ENCODE data around the gene CYB5R3. TPM values are rescaled to one million over a fixed set of nuclear protein-coding genes. Genes with fewer than 3 reads are reported as not detected.

The CYB5R3 gene
- total and polyA plus RNA-seq, 2 donors (not counting 1 experiment from before 2014, with no cell fraction given), result 82.1 to 298 TPM

DNA sequence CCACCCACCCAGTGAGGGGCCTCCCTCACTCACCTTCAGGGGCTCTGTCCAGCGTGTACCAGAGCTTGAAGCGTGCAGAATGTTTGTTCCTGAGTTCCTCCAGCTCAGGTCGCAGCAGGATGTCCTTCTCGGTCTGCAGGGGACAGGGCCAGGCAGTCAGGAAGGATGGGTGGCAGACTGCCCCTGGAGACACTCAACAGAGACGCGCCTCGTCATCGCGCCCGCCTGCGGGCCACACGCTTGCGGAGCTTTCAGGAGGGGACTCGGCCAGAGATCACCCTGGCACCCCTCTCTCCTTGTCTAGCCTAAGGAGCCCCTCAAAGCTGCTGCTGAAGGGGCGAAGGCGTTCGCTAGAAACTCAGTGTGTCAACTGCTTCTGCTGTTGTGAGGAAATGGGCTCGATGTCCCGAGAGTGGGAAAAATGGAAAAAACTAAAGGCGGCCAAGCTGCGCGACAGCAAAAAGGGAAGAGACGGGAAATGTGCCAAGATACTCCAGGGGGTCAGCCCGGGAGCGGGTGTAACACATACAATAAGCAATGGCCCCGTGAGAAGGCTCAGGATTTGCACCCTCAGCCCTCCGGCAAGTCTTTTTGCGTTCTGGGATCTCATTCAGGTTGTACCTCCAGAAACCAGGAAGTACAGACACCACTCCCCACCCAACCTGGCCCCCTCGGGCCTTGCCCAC lies 25.3 kb downstream of the CYB5R3 start:
- Histone ChIP-seq H3K4me1 (ENCODE audit: control insufficient read depth, extremely low read depth, insufficient read depth, low read length) (peaks cover 8% of the 10 kb centered on the region), H3K27me3 (ENCODE audit: control insufficient read depth, insufficient read depth, low read length) (no peaks in the 10 kb centered on the region), H3K9me3 (ENCODE audit: control insufficient read depth, insufficient read depth, low read depth, low read length) (no peaks in the 10 kb centered on the region), H4K20me1 (ENCODE audit: control insufficient read depth, extremely low read depth, insufficient read depth, low read length) (no peaks in the 10 kb centered on the region), H3K79me2 (ENCODE audit: control insufficient read depth, insufficient read depth, low read length) (no peaks in the 10 kb centered on the region), H2AFZ (ENCODE audit: low read length) (no peak overlapping the region), H3K4me2 (ENCODE audit: extremely low read depth, insufficient read depth, low read length) (no peak overlapping the region), H3K36me3 (ENCODE audit: control insufficient read depth, insufficient read depth, low read length) (peaks cover 43% of the 10 kb centered on the region), H3K9ac (ENCODE audit: insufficient read depth, low read length) (no peak overlapping the region), H3K27ac (ENCODE audit: insufficient read depth, low read length) (no peak overlapping the region), H3K4me3 (replicated peaks in 1 of 4; ENCODE audit: control extremely low read depth in 1 of 4, insufficient read depth in 1 of 4, low read depth in 3 of 4, low read length in 4 of 4) (no peak overlapping the region)
- TF ChIP-seq, protein P1, sequence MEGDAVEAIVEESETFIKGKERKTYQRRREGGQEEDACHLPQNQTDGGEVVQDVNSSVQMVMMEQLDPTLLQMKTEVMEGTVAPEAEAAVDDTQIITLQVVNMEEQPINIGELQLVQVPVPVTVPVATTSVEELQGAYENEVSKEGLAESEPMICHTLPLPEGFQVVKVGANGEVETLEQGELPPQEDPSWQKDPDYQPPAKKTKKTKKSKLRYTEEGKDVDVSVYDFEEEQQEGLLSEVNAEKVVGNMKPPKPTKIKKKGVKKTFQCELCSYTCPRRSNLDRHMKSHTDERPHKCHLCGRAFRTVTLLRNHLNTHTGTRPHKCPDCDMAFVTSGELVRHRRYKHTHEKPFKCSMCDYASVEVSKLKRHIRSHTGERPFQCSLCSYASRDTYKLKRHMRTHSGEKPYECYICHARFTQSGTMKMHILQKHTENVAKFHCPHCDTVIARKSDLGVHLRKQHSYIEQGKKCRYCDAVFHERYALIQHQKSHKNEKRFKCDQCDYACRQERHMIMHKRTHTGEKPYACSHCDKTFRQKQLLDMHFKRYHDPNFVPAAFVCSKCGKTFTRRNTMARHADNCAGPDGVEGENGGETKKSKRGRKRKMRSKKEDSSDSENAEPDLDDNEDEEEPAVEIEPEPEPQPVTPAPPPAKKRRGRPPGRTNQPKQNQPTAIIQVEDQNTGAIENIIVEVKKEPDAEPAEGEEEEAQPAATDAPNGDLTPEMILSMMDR (conservative IDR thresholded peaks at IDR 0.05 in 1 of 2, IDR thresholded peaks at IDR 0.05 in 1 of 2; ENCODE audit: low read depth in 1 of 2, low read length in 2 of 2), result no peak
- TF ChIP-seq EZH2 (IDR thresholded peaks at IDR 0.05; ENCODE audit: low read length, missing control alignments), result no peak
- DNase-seq (ENCODE audit: low read depth in 2 of 2), result no peak

DNA sequence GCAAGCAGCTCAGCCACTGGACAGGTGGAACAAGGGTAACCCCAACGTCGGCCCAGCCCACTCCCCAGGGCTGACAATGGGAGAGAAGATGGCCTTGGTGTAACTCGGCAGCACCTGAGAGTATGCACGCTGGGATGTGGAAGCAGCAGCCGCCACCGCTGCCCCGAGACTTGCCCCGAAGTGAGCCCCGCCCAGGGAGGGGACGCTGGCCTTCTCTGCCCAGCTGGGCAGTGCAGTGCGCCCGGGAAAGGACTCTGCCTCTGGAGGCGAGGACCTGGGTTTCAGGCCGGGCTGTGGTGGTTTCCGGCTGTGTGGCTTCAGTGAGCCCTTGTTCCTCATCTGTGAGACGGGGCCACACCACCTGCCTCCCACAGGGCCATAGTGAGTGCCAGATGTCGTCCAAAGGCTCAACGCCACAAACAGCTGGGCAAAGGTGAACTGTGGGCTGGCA lies 25.9 kb downstream of the CYB5R3 start:
- Histone ChIP-seq H4K20me1 (ENCODE audit: control insufficient read depth, extremely low read depth, insufficient read depth, low read length) (no peaks in the 10 kb centered on the region), H3K27me3 (ENCODE audit: control insufficient read depth, insufficient read depth, low read length) (no peaks in the 10 kb centered on the region), H3K27ac (ENCODE audit: insufficient read depth, low read length) (no peak overlapping the region), H3K9me3 (ENCODE audit: control insufficient read depth, insufficient read depth, low read depth, low read length) (no peaks in the 10 kb centered on the region), H2AFZ (ENCODE audit: low read length) (no peak overlapping the region), H3K36me3 (ENCODE audit: control insufficient read depth, insufficient read depth, low read length) (peaks cover 41% of the 10 kb centered on the region), H3K4me2 (ENCODE audit: extremely low read depth, insufficient read depth, low read length) (no peak overlapping the region), H3K4me3 (replicated peaks in 1 of 4; ENCODE audit: control extremely low read depth in 1 of 4, insufficient read depth in 1 of 4, low read depth in 3 of 4, low read length in 4 of 4) (no peak overlapping the region), H3K4me1 (ENCODE audit: control insufficient read depth, extremely low read depth, insufficient read depth, low read length) (peaks cover 8% of the 10 kb centered on the region), H3K79me2 (ENCODE audit: control insufficient read depth, insufficient read depth, low read length) (no peaks in the 10 kb centered on the region), H3K9ac (ENCODE audit: insufficient read depth, low read length) (no peak overlapping the region)
- no peak for DNase-seq (ENCODE audit: low read depth in 2 of 2)
- TF ChIP-seq, protein P1 (conservative IDR thresholded peaks at IDR 0.05 in 1 of 2, IDR thresholded peaks at IDR 0.05 in 1 of 2; ENCODE audit: low read depth in 1 of 2, low read length in 2 of 2), result no peak
- TF ChIP-seq EZH2 (IDR thresholded peaks at IDR 0.05; ENCODE audit: low read length, missing control alignments), result no peak

DNA sequence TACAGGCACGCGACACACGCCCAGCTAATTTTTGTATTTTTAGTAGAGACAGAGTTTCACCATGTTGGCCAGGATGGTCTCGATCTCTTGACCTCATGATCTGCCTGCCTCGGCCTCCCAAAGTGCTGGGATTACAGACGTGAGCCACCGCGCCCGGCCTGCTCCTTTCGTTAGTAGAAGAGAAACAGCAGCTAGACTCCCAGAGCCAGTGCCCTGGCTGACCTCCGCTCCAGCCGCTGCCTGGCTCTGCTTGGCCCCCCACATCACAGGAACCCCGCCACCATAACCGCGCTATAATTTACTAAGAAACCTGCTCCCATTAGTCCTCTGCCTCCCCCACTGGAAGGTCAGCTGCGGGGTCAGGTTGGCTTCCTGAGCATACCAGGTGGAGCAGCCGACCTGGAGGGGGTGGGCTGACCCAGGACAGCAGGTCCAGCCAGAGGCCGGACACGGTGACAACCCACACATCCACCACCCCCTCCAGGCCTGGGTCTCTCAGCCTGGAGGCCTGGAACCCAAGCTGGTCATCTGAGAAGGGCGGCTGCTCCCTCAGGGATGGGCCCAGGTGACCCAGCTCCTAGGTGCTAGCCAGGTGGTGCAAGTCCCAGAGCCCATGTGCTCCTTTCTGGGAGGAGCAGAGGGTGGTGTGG lies 27.0 kb downstream of the CYB5R3 start:
- Histone ChIP-seq H3K9ac (ENCODE audit: insufficient read depth, low read length) (no peak overlapping the region), H3K27me3 (ENCODE audit: control insufficient read depth, insufficient read depth, low read length) (no peaks in the 10 kb centered on the region), H3K4me3 (replicated peaks in 1 of 4; ENCODE audit: control extremely low read depth in 1 of 4, insufficient read depth in 1 of 4, low read depth in 3 of 4, low read length in 4 of 4) (no peak overlapping the region), H2AFZ (ENCODE audit: low read length) (no peak overlapping the region), H3K36me3 (ENCODE audit: control insufficient read depth, insufficient read depth, low read length) (peaks cover 37% of the 10 kb centered on the region), H3K27ac (ENCODE audit: insufficient read depth, low read length) (no peak overlapping the region), H3K9me3 (ENCODE audit: control insufficient read depth, insufficient read depth, low read depth, low read length) (no peaks in the 10 kb centered on the region), H3K79me2 (ENCODE audit: control insufficient read depth, insufficient read depth, low read length) (no peaks in the 10 kb centered on the region), H3K4me2 (ENCODE audit: extremely low read depth, insufficient read depth, low read length) (no peak overlapping the region), H3K4me1 (ENCODE audit: control insufficient read depth, extremely low read depth, insufficient read depth, low read length) (peaks cover 8% of the 10 kb centered on the region), H4K20me1 (ENCODE audit: control insufficient read depth, extremely low read depth, insufficient read depth, low read length) (no peaks in the 10 kb centered on the region)
- TF ChIP-seq EZH2 (IDR thresholded peaks at IDR 0.05; ENCODE audit: low read length, missing control alignments), result no peak
- TF ChIP-seq, protein P1 (conservative IDR thresholded peaks at IDR 0.05 in 1 of 2, IDR thresholded peaks at IDR 0.05 in 1 of 2; ENCODE audit: low read depth in 1 of 2, low read length in 2 of 2), result no peak
- no peak for DNase-seq (ENCODE audit: low read depth in 2 of 2)
